IPS DF 19.7 (cell line): ENCODE measurements around the gene C6orf120.
A peak's percentile ranks its signal among the peaks of the same experiment; 100 is the strongest.

ENCODE experiments used
- DNase-seq: peaks from one replicate; pipeline ENCODE4 v3.0.0-alpha.2; 2013; ENCODE audit warnings: low read depth, low spot score

The C6orf120 gene

DNA sequence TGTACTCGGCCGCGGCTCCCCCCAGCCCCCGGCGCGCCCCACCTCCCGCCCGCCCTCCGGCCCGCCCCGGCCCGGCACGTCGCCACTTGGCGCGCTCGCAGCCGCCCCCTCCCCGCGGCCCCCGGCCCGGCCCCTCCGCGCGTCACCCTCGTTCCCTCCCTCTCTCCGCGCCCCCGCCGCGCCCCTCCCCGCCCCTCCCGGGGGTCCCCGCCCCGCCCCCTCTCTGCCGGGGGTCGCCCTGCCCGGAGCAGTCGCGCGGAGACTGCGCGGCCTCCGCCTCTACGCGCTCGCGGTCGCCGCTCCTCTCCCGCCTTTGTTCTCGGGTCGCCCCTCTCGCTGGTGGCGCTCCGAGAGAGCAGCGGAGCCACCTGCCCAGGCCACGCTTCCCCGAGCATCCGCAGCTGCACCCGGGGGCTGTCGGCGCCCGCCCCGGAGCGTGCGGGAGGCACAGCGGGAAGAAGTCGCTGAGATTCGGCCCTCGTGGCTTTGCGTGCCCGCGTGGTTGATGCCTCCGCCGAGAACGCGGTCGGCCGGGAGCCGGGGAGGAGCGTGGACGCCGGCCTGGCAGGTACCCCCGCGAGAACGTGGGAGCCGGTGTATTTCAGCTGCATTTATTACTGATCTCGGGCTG is 22.7 kb downstream of the C6orf120 start, which contains the start of gene PHF10:
TSS of gene PHF10 (minus strand) at position 7 of the 631 bp plus-strand sequence. CDS start 569 bp downstream, outside the sequence.
- DNase-seq: no peak

- DNase-seq: no peak
These were observed 23.5 kb downstream of the C6orf120 start for GRCh38 chr6:169725125-169726048.

DNA sequence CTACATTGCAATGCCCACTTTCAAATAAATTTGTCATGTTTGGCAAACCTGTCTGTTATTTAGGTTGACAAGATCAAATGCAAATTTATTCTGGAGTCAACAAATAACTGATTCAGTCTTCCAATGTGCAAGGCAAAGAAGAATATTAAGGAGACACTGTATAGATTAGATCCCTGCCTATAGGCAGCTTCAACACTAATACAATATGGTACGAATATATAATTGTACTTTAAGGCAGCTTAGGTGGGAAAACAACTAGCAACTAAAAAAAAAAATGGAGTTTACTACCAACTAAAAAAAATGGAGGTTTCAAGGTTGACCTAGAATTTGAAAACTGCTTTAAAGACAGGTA is 24.1 kb downstream of the C6orf120 start:
- DNase-seq: no peak

DNA sequence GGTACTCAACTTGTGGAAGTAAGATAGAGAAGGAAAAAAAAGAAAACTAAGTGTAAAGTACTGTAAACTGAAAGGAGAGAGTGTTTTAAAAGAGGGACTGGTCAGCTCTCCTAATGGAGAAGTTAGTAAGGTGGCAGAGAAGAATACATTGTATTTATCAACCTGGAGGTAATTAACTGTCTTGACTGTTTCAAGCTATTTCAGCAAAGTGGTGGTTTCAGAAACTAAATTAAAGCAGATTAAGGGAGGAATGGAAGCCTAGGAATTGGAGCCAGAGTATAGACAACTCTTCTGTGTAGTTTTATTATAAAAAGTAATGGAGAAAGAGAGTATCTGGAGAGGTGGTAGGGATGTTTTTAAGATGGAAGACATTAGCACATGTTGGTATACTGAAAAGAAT is 25.0 kb downstream of the C6orf120 start:
- DNase-seq: no peak

GRCh38 chr6:169729961-169730360 is 28.0 kb downstream of the C6orf120 start:
- DNase-seq: no peak

GRCh38 chr6:169738204-169738975 is 36.5 kb downstream of the C6orf120 start:
- no peak for DNase-seq

GRCh38 chr6:169738976-169739529 is 37.1 kb downstream of the C6orf120 start:
- no peak for DNase-seq

GRCh38 chr6:169741344-169741743 is 39.4 kb downstream of the C6orf120 start:
- no peak for DNase-seq

GRCh38 chr6:169745405-169745804 is 43.5 kb downstream of the C6orf120 start:
- DNase-seq: no peak

DNA sequence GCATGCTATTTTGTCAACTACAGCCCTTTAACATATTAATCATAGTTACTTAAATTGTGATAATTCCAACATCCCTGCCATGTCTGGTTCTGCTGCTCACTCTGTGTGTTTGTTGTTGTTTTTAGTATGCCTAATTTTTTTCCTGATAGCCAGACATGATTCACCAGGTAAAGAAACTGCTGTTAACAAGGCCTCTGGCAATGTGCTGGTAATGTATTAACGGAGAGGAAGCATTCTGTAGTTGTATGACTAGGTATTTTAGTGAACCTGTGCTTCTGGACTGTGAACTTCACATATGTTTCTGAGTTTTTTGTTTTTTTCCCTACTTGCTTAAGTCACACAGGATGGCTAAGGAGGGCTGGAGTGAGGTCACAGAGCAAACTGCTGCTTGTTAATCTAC is 44.6 kb downstream of the C6orf120 start:
- DNase-seq: no peak

DNA sequence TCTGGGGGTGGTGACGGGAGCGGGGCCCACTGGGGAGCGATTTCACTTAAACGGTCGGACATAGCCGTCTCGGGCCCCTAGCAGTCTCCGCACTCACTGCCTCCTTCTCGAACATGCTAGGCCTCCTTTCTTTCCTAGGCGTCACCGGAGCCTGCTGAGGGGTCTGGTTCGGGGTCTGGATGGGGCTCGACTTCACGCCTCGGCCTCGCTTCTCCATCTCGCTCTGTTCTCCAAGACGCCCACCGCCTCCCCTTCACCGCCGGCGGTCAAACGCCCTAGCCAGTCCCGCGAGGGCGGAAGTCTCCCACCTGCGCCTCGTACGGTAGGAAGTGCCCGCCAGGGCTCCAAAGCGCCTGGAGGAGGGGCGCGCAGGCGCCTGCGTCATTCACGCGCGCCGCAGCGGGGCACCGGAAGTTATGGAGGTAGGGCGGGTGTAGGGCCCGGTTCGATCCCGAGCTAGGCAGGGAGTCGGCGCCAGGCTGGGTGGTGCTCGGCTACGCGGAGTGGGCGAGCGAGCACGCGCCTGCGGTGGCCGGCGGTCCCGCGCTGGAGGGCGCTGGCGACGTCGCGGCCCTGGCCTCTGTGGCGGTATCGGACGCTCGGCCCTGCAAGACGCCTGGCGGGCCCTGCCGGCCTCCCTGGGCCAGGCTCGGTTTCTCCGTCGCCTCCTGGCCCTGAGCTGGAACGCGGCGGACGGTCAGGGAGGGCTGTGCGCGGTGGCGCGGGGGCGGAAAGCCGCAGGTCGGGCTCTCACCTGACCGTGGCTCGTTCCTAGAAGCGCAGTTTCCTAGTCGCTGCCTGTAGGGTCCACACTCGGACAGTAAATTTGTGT is 49.5 kb downstream of the C6orf120 start, which contains the start of the genes DYNLT2 and ERMARD:
TSS of gene DYNLT2 (minus strand) at position 331 of the 832 bp plus-strand sequence. CDS start at position 217, 114 bp downstream.
TSS of gene ERMARD (plus strand) at position 381 of the 832 bp plus-strand sequence. CDS start at position 417, 36 bp downstream.
- DNase-seq: peak; percentile 78

- DNase-seq: no peak
These were observed 50.2 kb downstream of the C6orf120 start for GRCh38 chr6:169752074-169752623.
